SK-N-SH (cell line): Measurements from ENCODE around the gene TRPM6. TPM values are rescaled to one million over a fixed set of nuclear protein-coding genes. Genes with fewer than 3 reads are reported as not detected.

Source experiments
- CTCF ChIA-PET: fragments of 300-600, 350-600 bp; formaldehyde crosslinking; extraction: SDS; loops from one replicate; lab custom pipeline; 2021; lab: Yijun Ruan, JAX
- POLR2A ChIA-PET: fragments of 350-600 bp; sonication (Branson Sonifier 250); formaldehyde crosslinking; extraction: SDS; loops from one replicate; lab custom pipeline; 2020; ENCODE audit warnings: antibody characterized with exemption, inconsistent platforms; lab: Yijun Ruan, JAX
- DNase-seq: peaks from one replicate; pipeline ENCODE4 v3.0.0; 2012
- H2AFZ ChIP-seq: fragments of 200-600 bp; sonication (generic); 2 replicates; pipeline ENCODE4 v1.8.1; 2016; ENCODE audit warnings: antibody characterized with exemption, mild to moderate bottlenecking, low read depth
- H3F3A ChIP-seq: fragments of 200-600 bp; sonication (generic); replicated peaks from 2 replicates; pipeline ENCODE3; 2016; ENCODE audit warnings: antibody characterized with exemption, mild to moderate bottlenecking; ENCODE audit not compliant: insufficient read depth
- H3K27ac ChIP-seq, 2 experiments: fragments of 200-500 bp in 1 of 2; fragments of 200-600 bp in 1 of 2; sonication (Bioruptor generic) in 1 of 2; sonication (generic), shearing (Covaris generic) in 1 of 2; 2 replicates each; pipeline versions ENCODE4 v1.5.1 to v1.6.1; 2014 to 2016; ENCODE audit warnings: low read depth in 2 of 2, inconsistent platforms in 1 of 2, low read length in 1 of 2, mild to moderate bottlenecking in 1 of 2, mixed read lengths in 1 of 2
- H3K27me3 ChIP-seq: fragments of 200-600 bp; sonication (generic), shearing (Covaris generic); 2 replicates; pipeline ENCODE4 v1.6.1; 2016; ENCODE audit warnings: mixed run types; ENCODE audit not compliant: insufficient read depth
- H3K36me3 ChIP-seq, 2 experiments: fragments of 200-500 bp in 1 of 2; fragments of 200-600 bp in 1 of 2; sonication (Bioruptor generic) in 1 of 2; sonication (generic) in 1 of 2; replicated peaks in 1 of 2; 2 replicates each; pipeline versions ENCODE3 to v1.5.1; 2014 to 2016; ENCODE audit warnings: low read length in 1 of 2, mild to moderate bottlenecking in 1 of 2; ENCODE audit not compliant: insufficient read depth in 2 of 2, control insufficient read depth in 1 of 2
- H3K4me1 ChIP-seq, 2 experiments: fragments of 200-500 bp in 1 of 2; fragments of 200-600 bp in 1 of 2; sonication (Bioruptor generic) in 1 of 2; sonication (generic), shearing (Covaris generic) in 1 of 2; 2 replicates each; pipeline versions ENCODE4 v1.5.1 to v1.6.1; 2014 to 2016; ENCODE audit warnings: low read depth in 1 of 2, low read length in 1 of 2, mixed run types in 1 of 2; ENCODE audit not compliant: insufficient read depth in 2 of 2, control insufficient read depth in 1 of 2
- H3K4me2 ChIP-seq: fragments of 200-600 bp; sonication (generic), shearing (Covaris generic); 2 replicates; pipeline ENCODE4 v1.6.1; 2017; ENCODE audit warnings: mixed run types
- H3K4me3 ChIP-seq, 2 experiments: fragments of 200-500 bp in 1 of 2; fragments of 200-600 bp in 1 of 2; sonication (Bioruptor generic) in 1 of 2; sonication (generic), shearing (Covaris generic) in 1 of 2; 2 replicates each; pipeline versions ENCODE4 v1.5.1 to v1.8.1; 2014 to 2016; ENCODE audit warnings: low read depth in 2 of 2, inconsistent platforms in 1 of 2, low read length in 1 of 2, mild to moderate bottlenecking in 1 of 2, mixed read lengths in 1 of 2, moderate library complexity in 1 of 2
- H3K79me2 ChIP-seq: fragments of 200-600 bp; sonication (generic); 2 replicates; pipeline ENCODE4 v1.8.1; 2017; ENCODE audit warnings: mild to moderate bottlenecking; ENCODE audit not compliant: insufficient read depth
- H3K9ac ChIP-seq: fragments of 200-600 bp; sonication (generic); 2 replicates; pipeline ENCODE4 v1.6.1; 2017; ENCODE audit warnings: mixed run types
- H3K9me2 ChIP-seq: fragments of 200-600 bp; sonication (generic); 2 replicates; pipeline ENCODE4 v1.6.1; 2017; ENCODE audit warnings: mixed run types
- H3K9me3 ChIP-seq: fragments of 200-600 bp; sonication (generic); 2 replicates; pipeline ENCODE4 v1.6.1; 2017; ENCODE audit warnings: mixed run types, mild to moderate bottlenecking, moderate library complexity
- H4K20me1 ChIP-seq: fragments of 200-600 bp; sonication (generic); 2 replicates; pipeline ENCODE4 v1.6.1; 2017; ENCODE audit warnings: mild to moderate bottlenecking, mixed run types; ENCODE audit not compliant: insufficient read depth
- CHD2 ChIP-seq: fragments of 150-350 bp; IDR thresholded peaks from 2 replicates; pipeline ENCODE4 v1.6.1; 2018; ENCODE audit warnings: low read length; ENCODE audit not compliant: partially characterized antibody
- ELF1 ChIP-seq: IDR thresholded peaks from 2 replicates; pipeline ENCODE4 v1.4.0; 2012
- FOXM1 ChIP-seq: IDR thresholded peaks from 2 replicates; pipeline ENCODE4 v1.4.0; 2012; ENCODE audit warnings: low read depth, mild to moderate bottlenecking
- MEF2A ChIP-seq: IDR thresholded peaks from 2 replicates; pipeline ENCODE4 v1.4.0; 2012; ENCODE audit warnings: low read depth, borderline replicate concordance
- MXI1 ChIP-seq: IDR thresholded peaks from 2 replicates; pipeline ENCODE4 v1.6.1; 2012; ENCODE audit warnings: mild to moderate bottlenecking, low read depth, low read length, improper control_type of control experiment
- RXRA ChIP-seq: IDR thresholded peaks from 2 replicates; pipeline ENCODE4 v1.4.0; 2012; ENCODE audit warnings: low read depth, mild to moderate bottlenecking, borderline replicate concordance
- TEAD4 ChIP-seq: IDR thresholded peaks from 2 replicates; pipeline ENCODE4 v1.4.0; 2012; ENCODE audit warnings: mild to moderate bottlenecking, borderline replicate concordance; ENCODE audit not compliant: insufficient read depth
- WGBS: methylation state at CpG from one replicate; pipeline ENCODE4 v1.1.6; 2017; ENCODE audit warnings: low lambda C conversion rate; 5-methylcytosine and 5-hydroxymethylcytosine counted together
- polyA plus RNA-seq, 3 experiments: library from polyadenylated mRNA; depleted of rRNA; stranded (reverse); fragments of >200 nt; gene quantifications; 2 replicates each; pipeline ENCODE4 v1.2.3, GENCODE V29; 2012
- TF ChIP-seq, protein P1 (sequence below): IDR thresholded peaks from 2 replicates; pipeline ENCODE4 v1.6.1; 2012; ENCODE audit warnings: mild to moderate bottlenecking, low read depth, low read length, moderate library complexity
- TF ChIP-seq, protein P2 (sequence below): fragments of 150-350 bp; IDR thresholded peaks from 2 replicates; pipeline ENCODE4 v1.6.1; 2016; ENCODE audit warnings: mild to moderate bottlenecking, low read depth, low read length
- TF ChIP-seq, protein P3 (sequence below): IDR thresholded peaks from 2 replicates; pipeline ENCODE4 v1.4.0; 2012; ENCODE audit warnings: low read depth, borderline replicate concordance
- TF ChIP-seq, protein P4 (sequence below): IDR thresholded peaks from 2 replicates; pipeline ENCODE4; 2012

The TRPM6 gene
- polyA plus RNA-seq, 1 of the 3 experiments (the other 2 are of a cell fraction): 0.03 TPM

DNA sequence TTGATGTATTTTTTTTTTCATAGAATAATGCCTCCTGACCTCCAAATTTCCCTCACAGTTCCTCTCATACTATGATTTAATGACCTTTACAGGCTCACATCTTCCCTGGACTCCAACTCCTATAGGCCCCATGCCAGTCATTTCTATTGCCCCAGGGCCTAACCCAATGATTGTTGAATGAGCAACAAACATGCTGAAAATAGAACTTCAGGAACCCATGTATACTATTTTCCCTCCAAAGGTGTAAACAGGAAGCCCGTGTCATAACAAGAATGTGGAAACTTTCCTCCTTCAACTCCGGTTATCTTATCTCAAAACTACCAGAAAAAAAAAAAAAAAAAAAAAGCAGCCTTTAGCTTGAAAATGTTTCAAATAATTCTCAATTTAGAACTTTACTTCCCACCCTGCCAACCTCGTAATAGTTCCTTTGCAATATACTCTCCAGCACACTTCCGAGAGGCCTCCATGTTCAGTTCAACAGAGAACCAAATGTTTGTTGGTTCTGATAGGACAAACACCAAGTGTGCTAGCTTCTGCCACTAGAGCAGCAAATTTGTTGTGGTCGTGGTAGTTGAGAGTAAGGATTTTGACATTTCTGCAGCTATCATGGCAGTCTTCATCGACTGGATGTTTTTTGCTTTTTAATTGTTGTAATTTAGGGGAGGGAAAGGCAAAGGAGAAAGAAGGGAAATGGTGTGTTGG lies 25.8 kb downstream of the TRPM6 start:
- WGBS: 38% methylated on average over 6 of the region's 6 CpGs
- DNase-seq: no peak
- POLR2A ChIA-PET: no interaction called here

More for the DNA sequence above, 25.8 kb downstream of the TRPM6 start:
- Histone ChIP-seq H3K27me3 (peaks cover 5% of the 10 kb centered on the region; the same call in 1 of the 2 replicates), H3K79me2 (no peaks in the 10 kb centered on the region), H3K4me3 (no peak overlapping the region), H2AFZ (no peak overlapping the region), H3K27ac (no peak overlapping the region), H3K36me3 (no peaks in the 10 kb centered on the region), H3F3A (no peaks in the 10 kb centered on the region), H3K9me2 (no peaks in the 10 kb centered on the region), H3K9ac (no peak overlapping the region), H4K20me1 (no peaks in the 10 kb centered on the region), H3K9me3 (no peaks in the 10 kb centered on the region), H3K4me1 (no peaks in the 10 kb centered on the region), H3K4me2 (no peak overlapping the region)
- no peak for TF ChIP-seq FOXM1
- no peak for TF ChIP-seq MXI1
- TF ChIP-seq, protein P1, sequence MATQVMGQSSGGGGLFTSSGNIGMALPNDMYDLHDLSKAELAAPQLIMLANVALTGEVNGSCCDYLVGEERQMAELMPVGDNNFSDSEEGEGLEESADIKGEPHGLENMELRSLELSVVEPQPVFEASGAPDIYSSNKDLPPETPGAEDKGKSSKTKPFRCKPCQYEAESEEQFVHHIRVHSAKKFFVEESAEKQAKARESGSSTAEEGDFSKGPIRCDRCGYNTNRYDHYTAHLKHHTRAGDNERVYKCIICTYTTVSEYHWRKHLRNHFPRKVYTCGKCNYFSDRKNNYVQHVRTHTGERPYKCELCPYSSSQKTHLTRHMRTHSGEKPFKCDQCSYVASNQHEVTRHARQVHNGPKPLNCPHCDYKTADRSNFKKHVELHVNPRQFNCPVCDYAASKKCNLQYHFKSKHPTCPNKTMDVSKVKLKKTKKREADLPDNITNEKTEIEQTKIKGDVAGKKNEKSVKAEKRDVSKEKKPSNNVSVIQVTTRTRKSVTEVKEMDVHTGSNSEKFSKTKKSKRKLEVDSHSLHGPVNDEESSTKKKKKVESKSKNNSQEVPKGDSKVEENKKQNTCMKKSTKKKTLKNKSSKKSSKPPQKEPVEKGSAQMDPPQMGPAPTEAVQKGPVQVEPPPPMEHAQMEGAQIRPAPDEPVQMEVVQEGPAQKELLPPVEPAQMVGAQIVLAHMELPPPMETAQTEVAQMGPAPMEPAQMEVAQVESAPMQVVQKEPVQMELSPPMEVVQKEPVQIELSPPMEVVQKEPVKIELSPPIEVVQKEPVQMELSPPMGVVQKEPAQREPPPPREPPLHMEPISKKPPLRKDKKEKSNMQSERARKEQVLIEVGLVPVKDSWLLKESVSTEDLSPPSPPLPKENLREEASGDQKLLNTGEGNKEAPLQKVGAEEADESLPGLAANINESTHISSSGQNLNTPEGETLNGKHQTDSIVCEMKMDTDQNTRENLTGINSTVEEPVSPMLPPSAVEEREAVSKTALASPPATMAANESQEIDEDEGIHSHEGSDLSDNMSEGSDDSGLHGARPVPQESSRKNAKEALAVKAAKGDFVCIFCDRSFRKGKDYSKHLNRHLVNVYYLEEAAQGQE: no peak
- no peak for TF ChIP-seq TEAD4
- TF ChIP-seq, protein P2, sequence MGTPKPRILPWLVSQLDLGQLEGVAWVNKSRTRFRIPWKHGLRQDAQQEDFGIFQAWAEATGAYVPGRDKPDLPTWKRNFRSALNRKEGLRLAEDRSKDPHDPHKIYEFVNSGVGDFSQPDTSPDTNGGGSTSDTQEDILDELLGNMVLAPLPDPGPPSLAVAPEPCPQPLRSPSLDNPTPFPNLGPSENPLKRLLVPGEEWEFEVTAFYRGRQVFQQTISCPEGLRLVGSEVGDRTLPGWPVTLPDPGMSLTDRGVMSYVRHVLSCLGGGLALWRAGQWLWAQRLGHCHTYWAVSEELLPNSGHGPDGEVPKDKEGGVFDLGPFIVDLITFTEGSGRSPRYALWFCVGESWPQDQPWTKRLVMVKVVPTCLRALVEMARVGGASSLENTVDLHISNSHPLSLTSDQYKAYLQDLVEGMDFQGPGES: no peak
- TF ChIP-seq ELF1: no peak
- no peak for TF ChIP-seq MEF2A
- TF ChIP-seq, protein P3, sequence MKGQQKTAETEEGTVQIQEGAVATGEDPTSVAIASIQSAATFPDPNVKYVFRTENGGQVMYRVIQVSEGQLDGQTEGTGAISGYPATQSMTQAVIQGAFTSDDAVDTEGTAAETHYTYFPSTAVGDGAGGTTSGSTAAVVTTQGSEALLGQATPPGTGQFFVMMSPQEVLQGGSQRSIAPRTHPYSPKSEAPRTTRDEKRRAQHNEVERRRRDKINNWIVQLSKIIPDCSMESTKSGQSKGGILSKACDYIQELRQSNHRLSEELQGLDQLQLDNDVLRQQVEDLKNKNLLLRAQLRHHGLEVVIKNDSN: no peak
- TF ChIP-seq, protein P4, sequence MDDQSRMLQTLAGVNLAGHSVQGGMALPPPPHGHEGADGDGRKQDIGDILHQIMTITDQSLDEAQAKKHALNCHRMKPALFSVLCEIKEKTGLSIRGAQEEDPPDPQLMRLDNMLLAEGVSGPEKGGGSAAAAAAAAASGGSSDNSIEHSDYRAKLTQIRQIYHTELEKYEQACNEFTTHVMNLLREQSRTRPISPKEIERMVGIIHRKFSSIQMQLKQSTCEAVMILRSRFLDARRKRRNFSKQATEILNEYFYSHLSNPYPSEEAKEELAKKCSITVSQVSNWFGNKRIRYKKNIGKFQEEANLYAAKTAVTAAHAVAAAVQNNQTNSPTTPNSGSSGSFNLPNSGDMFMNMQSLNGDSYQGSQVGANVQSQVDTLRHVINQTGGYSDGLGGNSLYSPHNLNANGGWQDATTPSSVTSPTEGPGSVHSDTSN: no peak
- TF ChIP-seq CHD2: no peak
- TF ChIP-seq RXRA: no peak
- CTCF ChIA-PET: interaction anchor here (1.0 kb wide), 1 partner anchor 90 kb away, joined by 3 read pairs; no protein-coding TSS in a partner anchor
